ENCODE data around the gene SDS. TPM values are rescaled to one million over a fixed set of nuclear protein-coding genes. Genes with fewer than 3 reads are reported as not detected.

Gene SDS
- total and polyA plus RNA-seq, 2 donors (not counting 1 experiment from before 2014, with no cell fraction given): 0.09 TPM; not detected in 1

DNA sequence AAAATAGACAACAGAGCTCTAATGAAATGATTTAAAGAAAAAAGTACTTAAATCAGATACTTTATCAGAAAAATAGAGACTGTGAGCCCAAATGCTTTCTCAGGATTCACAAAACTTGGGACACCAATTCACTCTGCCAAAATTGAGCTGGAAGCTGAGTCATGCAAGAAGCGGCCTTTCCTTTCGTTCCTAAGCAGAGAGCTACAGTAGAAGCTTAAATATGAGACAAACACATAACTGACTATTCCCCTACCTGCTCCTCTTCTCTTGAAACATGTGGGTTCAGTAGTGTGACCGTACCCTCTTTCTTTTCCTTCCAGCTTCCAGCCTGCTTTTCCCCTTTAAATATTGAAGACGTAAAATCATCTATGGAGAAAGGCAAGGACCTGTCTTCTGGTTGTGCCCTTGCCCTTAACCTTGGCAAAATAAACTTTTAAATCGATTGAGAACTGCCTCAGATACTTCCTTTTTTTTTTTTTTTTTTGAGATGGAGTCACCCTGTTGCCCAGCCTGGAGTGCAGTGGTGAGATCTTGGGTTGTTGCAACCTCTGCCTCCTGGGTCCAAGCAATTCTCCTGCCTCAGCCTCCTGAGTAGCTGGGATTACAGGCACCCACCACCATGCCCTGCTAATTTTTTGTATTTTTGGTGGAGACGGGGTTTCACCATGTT is 4.4 kb upstream of the SDS start:
- Mint-ChIP-seq H3K27me3 (peaks cover 17% of the 10 kb centered on the region), H3K9me3 (ENCODE audit: insufficient read depth) (no peaks in the 10 kb centered on the region), H3K4me1 (no peaks in the 10 kb centered on the region), H3K27ac (no peak overlapping the region), H3K4me3 (no peak overlapping the region)
- 73% methylated on average over 3 of the region's 6 CpGs for WGBS (ENCODE audit: insufficient coverage)
- H3K36me3 ChIP-seq (replicated peaks in 1 of 2; ENCODE audit: control extremely low read depth in 1 of 2, control insufficient read depth in 1 of 2, extremely low read depth in 1 of 2, insufficient read depth in 2 of 2, low read length in 1 of 2): no peaks in the 10 kb centered on the region
- DNase-seq (no peak), ATAC-seq (ENCODE audit: low read depth) (no peak)
- no peak overlapping the region for H3K4me2 ChIP-seq (replicated peaks; ENCODE audit: low read depth, low read length, poor library complexity, severe bottlenecking)
- H4K20me1 ChIP-seq (ENCODE audit: control insufficient read depth, insufficient read depth, low read length, poor library complexity, severe bottlenecking): no peaks in the 10 kb centered on the region
- ChIA-PET POLR2A (interaction anchor here (0.7 kb wide), 1 partner anchor 14 kb away, joined by 4 read pairs; no protein-coding TSS in a partner anchor), CTCF (no interaction called here)
- no peak overlapping the region for H2AFZ ChIP-seq (ENCODE audit: insufficient read depth, low read depth, low read length, poor library complexity, severe bottlenecking)
- H3K79me2 ChIP-seq (ENCODE audit: control insufficient read depth, insufficient read depth, low read length): no peaks in the 10 kb centered on the region
- H3K9ac ChIP-seq (ENCODE audit: low read length): no peak overlapping the region
- intact Hi-C loops (cut with micrococcal nuclease): no loop called here
- TF ChIP-seq EZH2 (IDR thresholded peaks at IDR 0.05; ENCODE audit: borderline replicate concordance, insufficient read depth, low read depth, low read length, poor library complexity, severe bottlenecking): no peak
- TF ChIP-seq, protein P1, sequence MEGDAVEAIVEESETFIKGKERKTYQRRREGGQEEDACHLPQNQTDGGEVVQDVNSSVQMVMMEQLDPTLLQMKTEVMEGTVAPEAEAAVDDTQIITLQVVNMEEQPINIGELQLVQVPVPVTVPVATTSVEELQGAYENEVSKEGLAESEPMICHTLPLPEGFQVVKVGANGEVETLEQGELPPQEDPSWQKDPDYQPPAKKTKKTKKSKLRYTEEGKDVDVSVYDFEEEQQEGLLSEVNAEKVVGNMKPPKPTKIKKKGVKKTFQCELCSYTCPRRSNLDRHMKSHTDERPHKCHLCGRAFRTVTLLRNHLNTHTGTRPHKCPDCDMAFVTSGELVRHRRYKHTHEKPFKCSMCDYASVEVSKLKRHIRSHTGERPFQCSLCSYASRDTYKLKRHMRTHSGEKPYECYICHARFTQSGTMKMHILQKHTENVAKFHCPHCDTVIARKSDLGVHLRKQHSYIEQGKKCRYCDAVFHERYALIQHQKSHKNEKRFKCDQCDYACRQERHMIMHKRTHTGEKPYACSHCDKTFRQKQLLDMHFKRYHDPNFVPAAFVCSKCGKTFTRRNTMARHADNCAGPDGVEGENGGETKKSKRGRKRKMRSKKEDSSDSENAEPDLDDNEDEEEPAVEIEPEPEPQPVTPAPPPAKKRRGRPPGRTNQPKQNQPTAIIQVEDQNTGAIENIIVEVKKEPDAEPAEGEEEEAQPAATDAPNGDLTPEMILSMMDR (IDR thresholded peaks at IDR 0.05): no peak
- H3K4me3 ChIP-seq (ENCODE audit: control extremely low read depth in 1 of 5, extremely low read depth in 1 of 5, insufficient read depth in 1 of 5, low read depth in 2 of 5, low read length in 4 of 5): no peak overlapping the region
- no peaks in the 10 kb centered on the region for H3K9me3 ChIP-seq (ENCODE audit: control extremely low read depth in 1 of 3, control insufficient read depth in 2 of 3, insufficient read depth in 1 of 3, low read length in 2 of 3)
- H3K4me1 ChIP-seq (ENCODE audit: control insufficient read depth in 2 of 2, insufficient read depth in 2 of 2, low read length in 2 of 2): no peaks in the 10 kb centered on the region
- H3K27ac ChIP-seq (ENCODE audit: low read length in 2 of 2): no peak overlapping the region
- peaks cover 0 to 6% (median under 1%) of the 10 kb centered on the region in 4 experiments for H3K27me3 ChIP-seq (replicated peaks in 1 of 4; ENCODE audit: control extremely low read depth in 1 of 4, control insufficient read depth in 3 of 4, insufficient read depth in 4 of 4, low read length in 3 of 4)

DNA sequence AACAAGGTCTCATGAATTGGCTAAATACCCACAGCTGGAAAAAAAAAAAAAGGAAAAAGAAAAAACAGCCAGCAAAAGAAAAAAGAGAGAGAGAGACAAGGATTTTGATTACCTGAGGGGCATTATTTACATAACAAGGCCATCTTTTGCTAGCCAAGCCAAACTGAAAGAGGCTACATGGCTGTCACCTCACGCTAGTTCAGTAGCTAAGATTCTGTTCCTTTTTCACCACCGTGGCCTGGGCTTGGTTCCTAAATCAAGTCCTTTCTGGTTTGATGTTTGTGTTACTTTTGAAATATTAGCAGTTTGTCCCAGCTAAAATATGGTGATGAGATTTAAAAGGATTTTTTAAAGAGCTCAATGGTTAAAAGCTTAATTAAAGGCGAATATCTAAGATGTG is 2.0 kb upstream of the SDS start:
- Histone ChIP-seq H3K9ac (ENCODE audit: low read length) (no peak overlapping the region), H3K36me3 (replicated peaks in 1 of 2; ENCODE audit: control extremely low read depth in 1 of 2, control insufficient read depth in 1 of 2, extremely low read depth in 1 of 2, insufficient read depth in 2 of 2, low read length in 1 of 2) (no peaks in the 10 kb centered on the region), H3K4me3 (ENCODE audit: control extremely low read depth in 1 of 5, extremely low read depth in 1 of 5, insufficient read depth in 1 of 5, low read depth in 2 of 5, low read length in 4 of 5) (no peak overlapping the region), H3K9me3 (ENCODE audit: control extremely low read depth in 1 of 3, control insufficient read depth in 2 of 3, insufficient read depth in 1 of 3, low read length in 2 of 3) (no peaks in the 10 kb centered on the region), H2AFZ (ENCODE audit: insufficient read depth, low read depth, low read length, poor library complexity, severe bottlenecking) (no peak overlapping the region), H3K79me2 (ENCODE audit: control insufficient read depth, insufficient read depth, low read length) (no peaks in the 10 kb centered on the region), H4K20me1 (ENCODE audit: control insufficient read depth, insufficient read depth, low read length, poor library complexity, severe bottlenecking) (no peaks in the 10 kb centered on the region), H3K27me3 (replicated peaks in 1 of 4; ENCODE audit: control extremely low read depth in 1 of 4, control insufficient read depth in 3 of 4, insufficient read depth in 4 of 4, low read length in 3 of 4) (peaks cover 0 to 12% (median 1%) of the 10 kb centered on the region in 4 experiments), H3K4me2 (replicated peaks; ENCODE audit: low read depth, low read length, poor library complexity, severe bottlenecking) (no peak overlapping the region), H3K4me1 (ENCODE audit: control insufficient read depth in 2 of 2, insufficient read depth in 2 of 2, low read length in 2 of 2) (no peaks in the 10 kb centered on the region), H3K27ac (ENCODE audit: low read length in 2 of 2) (no peak overlapping the region)
- H3K4me3 Mint-ChIP-seq: no peak overlapping the region
- no peak for TF ChIP-seq EZH2 (IDR thresholded peaks at IDR 0.05; ENCODE audit: borderline replicate concordance, insufficient read depth, low read depth, low read length, poor library complexity, severe bottlenecking)
- TF ChIP-seq, protein P1 (IDR thresholded peaks at IDR 0.05): no peak
- ChIA-PET POLR2A (no interaction called here), CTCF (interaction anchor here (0.5 to 1.5 kb wide), 2 partner anchors 8 to 267 kb away, joined by 3 to 4 read pairs; no protein-coding TSS in a partner anchor)
- WGBS (ENCODE audit: insufficient coverage): no CpG with 5 or more reads among the region's 3 CpGs
- no peak overlapping the region for H3K27ac Mint-ChIP-seq
- no peak for ATAC-seq (ENCODE audit: low read depth)
- intact Hi-C loops (cut with micrococcal nuclease): no loop called here
- DNase-seq: no peak
- H3K9me3 Mint-ChIP-seq (ENCODE audit: insufficient read depth): no peaks in the 10 kb centered on the region
- H3K27me3 Mint-ChIP-seq: peaks cover 21% of the 10 kb centered on the region
- H3K4me1 Mint-ChIP-seq: no peaks in the 10 kb centered on the region

Measured in B cell (primary cell).